IPS DF 4.7 (cell line): ENCODE data around the gene NCAPD2.

ENCODE experiments used
- DNase-seq: peaks from one replicate; pipeline ENCODE4 v3.0.0-alpha.2; 2013; ENCODE audit warnings: low spot score; ENCODE audit errors: extremely low read depth

NCAPD2 gene

DNA sequence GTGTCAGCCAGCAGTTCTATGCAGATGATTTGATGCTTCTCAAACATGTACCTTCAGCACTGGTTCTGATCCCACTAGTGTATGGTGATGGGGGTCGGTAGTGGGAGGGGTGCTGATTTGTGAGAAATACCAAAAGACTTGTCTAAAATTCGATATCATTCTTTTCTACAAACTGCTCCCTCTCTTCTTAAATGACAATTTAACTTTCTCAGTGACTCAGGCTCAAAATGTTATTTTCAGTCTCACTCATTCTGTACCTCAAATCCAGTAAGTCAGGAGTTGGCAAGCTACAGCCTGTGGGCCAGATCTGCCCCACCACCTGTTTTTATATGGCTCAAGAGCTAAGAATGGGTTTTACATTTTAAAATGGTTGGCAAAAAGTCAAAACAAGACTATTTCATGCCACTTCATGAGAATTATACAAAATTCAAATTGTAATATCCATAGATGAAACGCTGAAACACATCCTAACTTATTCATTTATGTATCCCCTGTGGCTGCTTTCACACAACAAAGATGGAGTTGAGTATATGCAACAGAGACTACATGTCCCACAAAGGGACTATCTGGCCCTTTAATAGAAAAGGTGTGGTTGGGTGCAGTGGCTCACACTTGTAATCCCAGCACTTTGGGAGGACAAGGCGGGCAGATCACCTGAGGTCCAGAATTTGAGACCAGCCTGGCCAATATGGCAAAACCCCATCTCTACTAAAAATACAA, 80.8 kb downstream of the NCAPD2 start:
- no peak for DNase-seq

DNA sequence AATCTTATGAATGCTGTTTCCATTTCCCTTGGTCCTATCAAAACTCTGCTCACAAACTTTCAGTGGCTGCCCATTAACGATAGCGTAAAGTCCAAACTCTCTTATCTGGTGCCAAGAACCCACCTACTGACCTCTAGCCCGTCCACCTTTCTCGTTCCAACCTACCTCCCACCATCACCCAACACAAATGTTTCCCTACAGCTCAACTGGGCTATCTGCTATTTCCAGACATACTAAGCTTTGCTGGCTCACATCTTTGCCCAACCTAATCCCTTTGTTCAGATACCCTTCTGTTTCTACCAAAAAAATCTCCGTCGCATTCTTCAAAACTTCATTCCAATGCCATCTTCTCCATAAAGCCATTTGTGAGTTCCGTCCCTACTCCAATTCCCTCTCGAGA, 81.7 kb downstream of the NCAPD2 start:
- no peak for DNase-seq
